B cell (primary cell): Measurements from ENCODE around the gene TLX2. TPM values are rescaled to one million over a fixed set of nuclear protein-coding genes. Genes with fewer than 3 reads are reported as not detected.

Source experiments
- ATAC-seq: fragments of 200-7000 bp; cut with Tn5 transposase; one replicate; pipeline ENCODE4 v1.10.0; 2021; ENCODE audit warnings: low read depth, mild to moderate bottlenecking, moderate number of reproducible peaks, moderate library complexity
- CTCF ChIA-PET: fragments of 350-600 bp; sonication (Branson Sonifier 250); formaldehyde crosslinking; loops from one replicate; lab custom pipeline; 2021; ENCODE audit warnings: antibody characterized with exemption, inconsistent platforms; lab: Charles Lee
- POLR2A ChIA-PET: fragments of 350-600 bp; sonication (Branson Sonifier 250); formaldehyde crosslinking; loops from one replicate; lab custom pipeline; 2021; ENCODE audit warnings: antibody characterized with exemption; lab: Charles Lee
- DNase-seq: peaks from one replicate; pipeline ENCODE4 v3.0.0; 2013
- H2AFZ ChIP-seq: 2 replicates; pipeline ENCODE4 v1.6.1; 2012; ENCODE audit warnings: mild to moderate bottlenecking, low read depth, low read length; ENCODE audit not compliant: insufficient read depth, poor library complexity, severe bottlenecking
- H3K27ac ChIP-seq, 2 donors: 1 replicate in 1 of 2; 2 replicates in 1 of 2; pipeline ENCODE4 v1.5.1; 2012 to 2013; ENCODE audit warnings: low read length in 2 of 2, mild to moderate bottlenecking in 2 of 2, moderate library complexity in 1 of 2
- H3K27me3 ChIP-seq, 4 experiments: fragments of 200-600 bp in 1 of 4; sonication (generic) in 1 of 4; replicated peaks in 1 of 4; 1 replicate in 2 of 4; 2 replicates in 2 of 4; pipeline versions ENCODE4 v1.6.1 to v1.7.0; 2013 to 2016; ENCODE audit warnings: low read length in 3 of 4, mild to moderate bottlenecking in 2 of 4, mixed read lengths in 1 of 4, moderate library complexity in 1 of 4; ENCODE audit not compliant: insufficient read depth in 4 of 4, control insufficient read depth in 3 of 4; ENCODE audit errors: control extremely low read depth in 1 of 4
- H3K36me3 ChIP-seq, 2 experiments: replicated peaks in 1 of 2; 1 replicate in 1 of 2; 2 replicates in 1 of 2; pipeline versions ENCODE4 v1.6.1 to v1.7.1; 2013; ENCODE audit warnings: low read length in 1 of 2; ENCODE audit not compliant: insufficient read depth in 2 of 2, control insufficient read depth in 1 of 2; ENCODE audit errors: control extremely low read depth in 1 of 2, extremely low read depth in 1 of 2
- H3K4me1 ChIP-seq, 2 donors: fragments of 200-600 bp in 1 of 2; sonication (generic) in 1 of 2; 1 replicate in 1 of 2; 2 replicates in 1 of 2; pipeline versions ENCODE4 v1.5.1 to v1.6.1; 2013 to 2017; ENCODE audit warnings: low read length in 2 of 2; ENCODE audit not compliant: control insufficient read depth in 2 of 2, insufficient read depth in 2 of 2
- H3K4me2 ChIP-seq: replicated peaks from 2 replicates; pipeline ENCODE3; 2012; ENCODE audit warnings: mild to moderate bottlenecking, low read depth, low read length; ENCODE audit not compliant: poor library complexity, severe bottlenecking
- H3K4me3 ChIP-seq, 5 experiments: fragments of 200-600 bp in 1 of 5; sonication (generic) in 1 of 5; 1 replicate in 3 of 5; 2 replicates in 2 of 5; pipeline versions ENCODE4 v1.5.1 to v1.7.0; 2011 to 2016; ENCODE audit warnings: low read length in 4 of 5, mild to moderate bottlenecking in 4 of 5, low read depth in 2 of 5, control low read depth in 1 of 5, moderate library complexity in 1 of 5; ENCODE audit not compliant: insufficient read depth in 1 of 5; ENCODE audit errors: control extremely low read depth in 1 of 5, extremely low read depth in 1 of 5
- H3K79me2 ChIP-seq: fragments of 200-600 bp; sonication (generic); one replicate; pipeline ENCODE4 v1.6.0; 2016; ENCODE audit warnings: low read length; ENCODE audit not compliant: control insufficient read depth, insufficient read depth
- H3K9ac ChIP-seq: fragments of 200-600 bp; sonication (generic); 2 replicates; pipeline ENCODE4 v1.6.1; 2017; ENCODE audit warnings: mild to moderate bottlenecking, low read length, moderate library complexity
- H3K9me3 ChIP-seq, 3 donors: one replicate each; pipeline versions ENCODE4 v1.6.1 to v1.7.1; 2013; ENCODE audit warnings: low read length in 2 of 3; ENCODE audit not compliant: control insufficient read depth in 2 of 3, insufficient read depth in 1 of 3; ENCODE audit errors: control extremely low read depth in 1 of 3
- H4K20me1 ChIP-seq: 2 replicates; pipeline ENCODE4 v1.6.0; 2012; ENCODE audit warnings: mild to moderate bottlenecking, low read length; ENCODE audit not compliant: insufficient read depth, control insufficient read depth, poor library complexity, severe bottlenecking
- H3K27ac Mint-ChIP-seq: one replicate; pipeline ENCODE4 v1.8.0; 2021; ENCODE audit warnings: mixed read lengths
- H3K27me3 Mint-ChIP-seq: one replicate; pipeline ENCODE4 v1.8.0; 2021; ENCODE audit warnings: mixed read lengths
- H3K4me1 Mint-ChIP-seq: one replicate; pipeline ENCODE4 v1.8.0; 2021; ENCODE audit warnings: mixed read lengths
- H3K4me3 Mint-ChIP-seq: one replicate; pipeline ENCODE4 v1.8.0; 2021; ENCODE audit warnings: mixed read lengths
- H3K9me3 Mint-ChIP-seq: one replicate; pipeline ENCODE4 v1.8.0; 2022; ENCODE audit warnings: mixed read lengths; ENCODE audit not compliant: insufficient read depth
- CTCF ChIP-seq: fragments of 200-600 bp; IDR thresholded peaks from one replicate; pipeline ENCODE4 v1.8.0; 2022; ENCODE audit warnings: antibody characterized with exemption, mild to moderate bottlenecking
- EZH2 ChIP-seq: IDR thresholded peaks from 2 replicates; pipeline ENCODE4 v1.6.1; 2012; ENCODE audit warnings: borderline replicate concordance, low read depth, mild to moderate bottlenecking, moderate library complexity, low read length; ENCODE audit not compliant: insufficient read depth, poor library complexity, severe bottlenecking
- WGBS: methylation state at CpG from one replicate; pipeline ENCODE4 v1.1.5; 2013; ENCODE audit warnings: missing lambda C conversion rate; ENCODE audit not compliant: insufficient coverage; 5-methylcytosine and 5-hydroxymethylcytosine counted together
- intact Hi-C: fragments of 100-400 bp; cut with micrococcal nuclease; formaldehyde crosslinking; loops from one replicate; pipeline ENCODE4 v1.10.0; 2022
- polyA plus RNA-seq: library from polyadenylated mRNA; depleted of rRNA; stranded (reverse); fragments of >200 nt; gene quantifications from 2 replicates; pipeline ENCODE4 v1.2.3, GENCODE V29; 2012
- total RNA-seq, 2 donors: library from RNA; stranded (reverse); fragments of 120-200 nt in 1 of 2; gene quantifications; 1 replicate in 1 of 2; 2 replicates in 1 of 2; pipeline versions ENCODE4 v1.2.3 to v1.2.4, GENCODE V29; 2013 to 2022

The TLX2 gene
- total and polyA plus RNA-seq, 2 donors (not counting 1 experiment from before 2014, with no cell fraction given): 0.06 TPM; not detected in 1

- intact Hi-C loops: loop anchor here (5.0 kb wide), 1 partner anchor 34 kb away; no protein-coding TSS in a partner anchor
- H3K27me3 Mint-ChIP-seq: peaks cover 50% of the 10 kb centered on the region
- DNase-seq: peak; percentile 60
Observed at GRCh38 chr2:74498500-74499266, 15.6 kb upstream of the TLX2 start.

More at GRCh38 chr2:74498500-74499266, 15.6 kb upstream of the TLX2 start:
- Histone ChIP-seq H4K20me1 (no peaks in the 10 kb centered on the region), H2AFZ (peak overlapping the region; percentile 64), H3K4me2 (peak overlapping the region; percentile 91), H3K9ac (peak overlapping the region; percentile 70), H3K9me3 (peaks cover 0 to 30% (median 0%) of the 10 kb centered on the region in 3 donors), H3K27me3 (peaks cover 0 to 67% (median 36%) of the 10 kb centered on the region in 4 experiments), H3K79me2 (no peaks in the 10 kb centered on the region), H3K4me3 (peak overlapping the region; percentile 26 to 69 (median 38)), H3K36me3 (peaks cover 0 to 7% of the 10 kb centered on the region in 2 experiments), H3K27ac (no peak overlapping the region), H3K4me1 (peaks cover 46 to 49% of the 10 kb centered on the region in 2 donors)
- Mint-ChIP-seq H3K9me3 (no peaks in the 10 kb centered on the region), H3K4me1 (peaks cover 45% of the 10 kb centered on the region), H3K4me3 (peak overlapping the region; percentile 92), H3K27ac (peak overlapping the region; percentile 64)
- TF ChIP-seq CTCF (no peak), EZH2 (no peak)
- ATAC-seq: no peak
- 3% methylated on average over 36 of the region's 41 CpGs for WGBS
- ChIA-PET POLR2A (interaction anchor here (0.6 to 1.9 kb wide), 4 partner anchors 8 to 150 kb away, joined by 3 to 7 read pairs (median 4); partner anchors contain the start of gene PCGF1), CTCF (interaction anchor here (0.6 to 1.7 kb wide), 3 partner anchors 8 to 62 kb away, joined by 3 to 6 read pairs (median 4); partner anchors contain the start of gene PCGF1)
